HepG2 (cell line): Measurements from ENCODE around the gene CORO7. TPM values are rescaled to one million over a fixed set of nuclear protein-coding genes. Genes with fewer than 3 reads are reported as not detected.
A peak's percentile ranks its signal among the peaks of the same experiment; 100 is the strongest.

ENCODE experiments used
- AGO1 ChIP-seq: fragments of 200-400 bp; formaldehyde crosslinking; IDR thresholded peaks from 2 replicates; pipeline ENCODE4 v1.6.1; 2017; ENCODE audit warnings: mild to moderate bottlenecking, low read depth, low read length, moderate library complexity; ENCODE audit not compliant: poor library complexity, severe bottlenecking
- KDM5B ChIP-seq: sonication (generic); formaldehyde crosslinking; IDR thresholded peaks from 2 replicates; pipeline ENCODE4 v1.4.0; 2020; ENCODE audit warnings: missing genetic modification reagents, mild to moderate bottlenecking, borderline replicate concordance
- PHF8 ChIP-seq: sonication (generic); formaldehyde crosslinking; IDR thresholded peaks from 2 replicates; pipeline ENCODE4 v1.5.0; 2020; ENCODE audit warnings: missing genetic modification reagents
- SAFB2 ChIP-seq: sonication (generic); formaldehyde crosslinking; IDR thresholded peaks from 2 replicates; pipeline ENCODE4 v1.5.1; 2020; ENCODE audit warnings: missing genetic modification reagents, low read depth, mild to moderate bottlenecking, borderline replicate concordance
- SIX1 ChIP-seq: sonication (generic); formaldehyde crosslinking; IDR thresholded peaks from 2 replicates; pipeline ENCODE4 v1.4.0; 2020; ENCODE audit warnings: missing genetic modification reagents, borderline replicate concordance
- SMAD1 ChIP-seq: sonication (generic); formaldehyde crosslinking; IDR thresholded peaks from 2 replicates; pipeline ENCODE4 v1.4.0; 2020; ENCODE audit warnings: missing genetic modification reagents, low read depth, mild to moderate bottlenecking, borderline replicate concordance
- TBX3 ChIP-seq: fragments of 450-650 bp; IDR thresholded peaks from 2 replicates; pipeline ENCODE4 v1.6.1; 2017; ENCODE audit warnings: antibody characterized with exemption, mild to moderate bottlenecking, inconsistent platforms, borderline replicate concordance
- ZNF558 ChIP-seq: sonication (generic); formaldehyde crosslinking; IDR thresholded peaks from 2 replicates; pipeline ENCODE4 v1.9.0; 2022; ENCODE audit warnings: mild to moderate bottlenecking, missing genetic modification reagents, borderline replicate concordance
- ZNF619 ChIP-seq: sonication (generic); formaldehyde crosslinking; IDR thresholded peaks from 2 replicates; pipeline ENCODE4 v1.4.0; 2020; ENCODE audit warnings: mild to moderate bottlenecking, missing genetic modification reagents
- ZNF790 ChIP-seq: sonication (generic); formaldehyde crosslinking; IDR thresholded peaks from 2 replicates; pipeline ENCODE4 v1.8.0; 2022; ENCODE audit warnings: missing genetic modification reagents, mild to moderate bottlenecking, borderline replicate concordance
- ZXDC ChIP-seq: sonication (generic); formaldehyde crosslinking; IDR thresholded peaks from 2 replicates; pipeline ENCODE4 v1.5.0; 2020; ENCODE audit warnings: mild to moderate bottlenecking, missing genetic modification reagents
- polyA plus RNA-seq, 8 experiments: library from polyadenylated mRNA; depleted of rRNA in 3 of 8; stranded (reverse) in 7 of 8; unstranded in 1 of 8; fragments of >200 nt; fragmentation: Illumina TruSeq in 4 of 8; extraction: Trizol in 4 of 8; gene quantifications; 2 replicates each; pipeline versions ENCODE4 v1.2.1 to v1.2.3, GENCODE V29; 2011 to 2016; ENCODE audit warnings: low read depth in 4 of 8, missing spikeins in 1 of 8, mixed read lengths in 1 of 8; ENCODE audit not compliant: insufficient read depth in 1 of 8
- total RNA-seq, 5 experiments: library from RNA; depleted of rRNA; stranded (reverse); fragments of >200 nt; fragmentation: Illumina TruSeq; extraction: Trizol; gene quantifications; 2 replicates each; pipeline ENCODE4 v1.2.3, GENCODE V29; 2016; ENCODE audit warnings: low read depth in 1 of 5
- TF ChIP-seq, protein P1 (sequence below): IDR thresholded peaks from 2 replicates; pipeline ENCODE4 v1.6.1; 2012; ENCODE audit warnings: low read length, improper control_type of control experiment
- TF ChIP-seq, protein P2 (sequence below): sonication (generic); formaldehyde crosslinking; IDR thresholded peaks from 2 replicates; pipeline ENCODE4 v1.4.0; 2020; ENCODE audit warnings: missing genetic modification reagents
- TF ChIP-seq, protein P3 (sequence below): sonication (generic); formaldehyde crosslinking; IDR thresholded peaks from 2 replicates; pipeline ENCODE4 v1.4.0; 2020; ENCODE audit warnings: missing genetic modification reagents

CORO7 gene
- total and polyA plus RNA-seq, 2 of the 13 experiments (the other 11 are each of a cell fraction or from before 2014, with no cell fraction given), result 9.9 to 14.3 TPM

GRCh38 chr16:4383591-4384444 lies 32.6 kb downstream of the CORO7 start (continued):
- TF ChIP-seq ZNF558 (CRISPR knock-in tag), result no peak
- TF ChIP-seq, protein P1, sequence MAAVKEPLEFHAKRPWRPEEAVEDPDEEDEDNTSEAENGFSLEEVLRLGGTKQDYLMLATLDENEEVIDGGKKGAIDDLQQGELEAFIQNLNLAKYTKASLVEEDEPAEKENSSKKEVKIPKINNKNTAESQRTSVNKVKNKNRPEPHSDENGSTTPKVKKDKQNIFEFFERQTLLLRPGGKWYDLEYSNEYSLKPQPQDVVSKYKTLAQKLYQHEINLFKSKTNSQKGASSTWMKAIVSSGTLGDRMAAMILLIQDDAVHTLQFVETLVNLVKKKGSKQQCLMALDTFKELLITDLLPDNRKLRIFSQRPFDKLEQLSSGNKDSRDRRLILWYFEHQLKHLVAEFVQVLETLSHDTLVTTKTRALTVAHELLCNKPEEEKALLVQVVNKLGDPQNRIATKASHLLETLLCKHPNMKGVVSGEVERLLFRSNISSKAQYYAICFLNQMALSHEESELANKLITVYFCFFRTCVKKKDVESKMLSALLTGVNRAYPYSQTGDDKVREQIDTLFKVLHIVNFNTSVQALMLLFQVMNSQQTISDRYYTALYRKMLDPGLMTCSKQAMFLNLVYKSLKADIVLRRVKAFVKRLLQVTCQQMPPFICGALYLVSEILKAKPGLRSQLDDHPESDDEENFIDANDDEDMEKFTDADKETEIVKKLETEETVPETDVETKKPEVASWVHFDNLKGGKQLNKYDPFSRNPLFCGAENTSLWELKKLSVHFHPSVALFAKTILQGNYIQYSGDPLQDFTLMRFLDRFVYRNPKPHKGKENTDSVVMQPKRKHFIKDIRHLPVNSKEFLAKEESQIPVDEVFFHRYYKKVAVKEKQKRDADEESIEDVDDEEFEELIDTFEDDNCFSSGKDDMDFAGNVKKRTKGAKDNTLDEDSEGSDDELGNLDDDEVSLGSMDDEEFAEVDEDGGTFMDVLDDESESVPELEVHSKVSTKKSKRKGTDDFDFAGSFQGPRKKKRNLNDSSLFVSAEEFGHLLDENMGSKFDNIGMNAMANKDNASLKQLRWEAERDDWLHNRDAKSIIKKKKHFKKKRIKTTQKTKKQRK, result no peak
- peak; percentile 98 for TF ChIP-seq AGO1
- no peak for TF ChIP-seq SMAD1 (CRISPR knock-in tag)
- no peak for TF ChIP-seq ZNF619 (CRISPR knock-in tag)
- TF ChIP-seq, protein P2, sequence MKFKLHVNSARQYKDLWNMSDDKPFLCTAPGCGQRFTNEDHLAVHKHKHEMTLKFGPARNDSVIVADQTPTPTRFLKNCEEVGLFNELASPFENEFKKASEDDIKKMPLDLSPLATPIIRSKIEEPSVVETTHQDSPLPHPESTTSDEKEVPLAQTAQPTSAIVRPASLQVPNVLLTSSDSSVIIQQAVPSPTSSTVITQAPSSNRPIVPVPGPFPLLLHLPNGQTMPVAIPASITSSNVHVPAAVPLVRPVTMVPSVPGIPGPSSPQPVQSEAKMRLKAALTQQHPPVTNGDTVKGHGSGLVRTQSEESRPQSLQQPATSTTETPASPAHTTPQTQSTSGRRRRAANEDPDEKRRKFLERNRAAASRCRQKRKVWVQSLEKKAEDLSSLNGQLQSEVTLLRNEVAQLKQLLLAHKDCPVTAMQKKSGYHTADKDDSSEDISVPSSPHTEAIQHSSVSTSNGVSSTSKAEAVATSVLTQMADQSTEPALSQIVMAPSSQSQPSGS (CRISPR knock-in tag), result no peak
- no peak for TF ChIP-seq ZNF790 (CRISPR knock-in tag)
- TF ChIP-seq KDM5B, result no peak
- TF ChIP-seq SIX1 (CRISPR knock-in tag), result no peak
- TF ChIP-seq PHF8 (CRISPR knock-in tag), result 0 out of 2 replicates have a peak, but pooled peaks have one; percentile 21
- TF ChIP-seq, protein P3, sequence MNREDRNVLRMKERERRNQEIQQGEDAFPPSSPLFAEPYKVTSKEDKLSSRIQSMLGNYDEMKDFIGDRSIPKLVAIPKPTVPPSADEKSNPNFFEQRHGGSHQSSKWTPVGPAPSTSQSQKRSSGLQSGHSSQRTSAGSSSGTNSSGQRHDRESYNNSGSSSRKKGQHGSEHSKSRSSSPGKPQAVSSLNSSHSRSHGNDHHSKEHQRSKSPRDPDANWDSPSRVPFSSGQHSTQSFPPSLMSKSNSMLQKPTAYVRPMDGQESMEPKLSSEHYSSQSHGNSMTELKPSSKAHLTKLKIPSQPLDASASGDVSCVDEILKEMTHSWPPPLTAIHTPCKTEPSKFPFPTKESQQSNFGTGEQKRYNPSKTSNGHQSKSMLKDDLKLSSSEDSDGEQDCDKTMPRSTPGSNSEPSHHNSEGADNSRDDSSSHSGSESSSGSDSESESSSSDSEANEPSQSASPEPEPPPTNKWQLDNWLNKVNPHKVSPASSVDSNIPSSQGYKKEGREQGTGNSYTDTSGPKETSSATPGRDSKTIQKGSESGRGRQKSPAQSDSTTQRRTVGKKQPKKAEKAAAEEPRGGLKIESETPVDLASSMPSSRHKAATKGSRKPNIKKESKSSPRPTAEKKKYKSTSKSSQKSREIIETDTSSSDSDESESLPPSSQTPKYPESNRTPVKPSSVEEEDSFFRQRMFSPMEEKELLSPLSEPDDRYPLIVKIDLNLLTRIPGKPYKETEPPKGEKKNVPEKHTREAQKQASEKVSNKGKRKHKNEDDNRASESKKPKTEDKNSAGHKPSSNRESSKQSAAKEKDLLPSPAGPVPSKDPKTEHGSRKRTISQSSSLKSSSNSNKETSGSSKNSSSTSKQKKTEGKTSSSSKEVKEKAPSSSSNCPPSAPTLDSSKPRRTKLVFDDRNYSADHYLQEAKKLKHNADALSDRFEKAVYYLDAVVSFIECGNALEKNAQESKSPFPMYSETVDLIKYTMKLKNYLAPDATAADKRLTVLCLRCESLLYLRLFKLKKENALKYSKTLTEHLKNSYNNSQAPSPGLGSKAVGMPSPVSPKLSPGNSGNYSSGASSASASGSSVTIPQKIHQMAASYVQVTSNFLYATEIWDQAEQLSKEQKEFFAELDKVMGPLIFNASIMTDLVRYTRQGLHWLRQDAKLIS (CRISPR knock-in tag), result no peak
- TF ChIP-seq TBX3, result no peak
- TF ChIP-seq SAFB2 (CRISPR knock-in tag), result no peak
- TF ChIP-seq ZXDC (CRISPR knock-in tag), result no peak
